GM19035 (cell line): ENCODE data around the gene RIMKLA.
A peak's percentile ranks its signal among the peaks of the same experiment; 100 is the strongest.

Experiments
- ATAC-seq: cut with Tn5 transposase; IDR thresholded peaks from one replicate; pipeline ENCODE4 v1.9.1; 2021; ENCODE audit not compliant: unreplicated experiment

Gene RIMKLA

DNA sequence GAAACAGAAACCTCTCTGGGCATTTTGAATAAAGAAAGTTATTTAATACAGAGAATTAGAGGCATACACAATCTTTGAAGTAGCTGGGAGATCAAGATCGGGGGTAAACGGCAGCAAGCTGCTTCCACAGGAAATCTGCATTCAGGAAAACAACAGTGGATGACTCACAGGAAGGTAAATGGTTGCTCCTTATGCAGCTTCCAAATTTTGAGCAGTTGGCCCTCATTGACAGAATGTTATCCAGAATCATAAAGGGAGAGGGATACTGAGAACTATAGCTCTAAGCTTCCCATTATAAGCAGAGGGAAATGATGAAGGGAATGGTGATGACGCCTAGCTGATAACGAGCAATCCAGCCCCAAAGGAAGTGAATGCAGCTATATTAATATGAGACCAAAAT, 46.6 kb downstream of the RIMKLA start:
- no peak for ATAC-seq

DNA sequence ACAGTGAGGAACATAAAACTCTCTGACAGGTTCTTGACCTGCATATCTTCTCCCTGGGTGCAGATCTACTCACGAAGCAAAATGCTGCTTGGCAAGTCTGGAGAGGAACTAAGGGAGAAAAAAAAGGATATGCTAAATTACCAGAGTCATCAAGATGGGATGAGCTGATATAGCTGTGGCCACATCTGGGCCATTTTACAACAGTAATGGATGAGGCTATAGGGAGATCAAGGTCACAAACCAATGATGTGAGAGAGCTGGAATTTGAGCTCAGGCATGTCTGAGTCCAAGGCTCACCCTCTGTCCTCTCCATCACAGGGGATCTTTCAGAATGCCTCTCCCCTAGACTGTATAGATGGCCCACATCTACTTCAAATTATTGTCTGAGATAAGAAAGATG, 49.0 kb downstream of the RIMKLA start:
- ATAC-seq: no peak

DNA sequence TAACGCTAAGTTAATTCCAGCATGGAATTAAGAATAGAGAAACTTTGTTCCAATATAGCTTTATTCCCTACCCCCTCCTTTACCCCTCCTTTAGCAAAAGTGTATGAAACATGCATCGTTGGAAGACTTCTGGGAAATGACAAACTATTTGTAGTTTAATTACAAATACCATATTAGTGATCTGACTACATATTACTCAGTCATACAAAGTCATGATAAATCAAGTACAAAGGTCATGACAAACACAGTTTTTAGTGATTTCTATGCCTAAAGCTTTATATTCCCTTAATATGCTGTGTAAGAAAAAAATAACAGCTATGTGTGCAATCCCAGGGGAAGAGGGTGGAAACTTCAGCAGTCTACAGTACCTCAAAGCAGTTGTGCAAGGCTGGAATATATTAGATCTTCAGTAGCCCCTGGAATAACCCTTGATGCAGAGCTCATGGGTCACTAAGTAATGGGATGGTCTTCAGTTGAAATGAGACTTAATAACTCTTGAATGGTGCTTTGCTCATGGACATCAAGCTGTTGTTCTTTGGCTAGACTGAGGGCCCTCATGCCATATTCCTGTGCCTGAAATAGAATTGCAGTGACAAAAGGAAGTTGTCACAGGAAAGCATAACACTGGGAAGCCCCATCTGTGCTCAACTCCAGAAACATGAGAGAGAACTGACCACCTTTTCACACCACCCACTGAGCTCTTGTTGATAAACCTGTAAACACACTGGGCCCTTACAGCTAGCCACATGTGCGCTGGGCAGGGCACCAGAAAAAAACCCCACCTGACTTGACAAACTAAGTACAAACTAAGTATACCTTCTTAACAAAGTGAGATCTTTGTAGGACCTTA, 49.9 kb downstream of the RIMKLA start:
- no peak for ATAC-seq

DNA sequence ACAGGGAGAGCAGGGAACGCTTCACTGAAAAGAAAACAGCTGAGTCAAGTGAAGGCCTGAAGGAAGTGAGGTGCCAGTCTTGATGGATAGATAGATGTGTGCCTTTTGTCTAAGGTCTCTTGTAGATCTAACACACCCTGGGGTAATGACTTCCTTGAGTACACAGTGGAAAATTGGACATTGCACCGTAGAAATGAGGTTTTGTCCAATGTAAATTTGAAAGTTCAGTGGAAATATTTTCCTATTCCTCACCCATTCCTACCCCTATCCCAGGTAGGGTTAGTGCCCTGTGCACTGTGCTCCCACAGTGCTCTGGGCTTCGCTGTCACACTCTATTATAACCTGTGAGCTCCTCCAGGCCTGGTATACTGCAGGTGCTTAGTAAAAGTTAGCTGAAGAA, 50.9 kb downstream of the RIMKLA start:
- no peak for ATAC-seq

DNA sequence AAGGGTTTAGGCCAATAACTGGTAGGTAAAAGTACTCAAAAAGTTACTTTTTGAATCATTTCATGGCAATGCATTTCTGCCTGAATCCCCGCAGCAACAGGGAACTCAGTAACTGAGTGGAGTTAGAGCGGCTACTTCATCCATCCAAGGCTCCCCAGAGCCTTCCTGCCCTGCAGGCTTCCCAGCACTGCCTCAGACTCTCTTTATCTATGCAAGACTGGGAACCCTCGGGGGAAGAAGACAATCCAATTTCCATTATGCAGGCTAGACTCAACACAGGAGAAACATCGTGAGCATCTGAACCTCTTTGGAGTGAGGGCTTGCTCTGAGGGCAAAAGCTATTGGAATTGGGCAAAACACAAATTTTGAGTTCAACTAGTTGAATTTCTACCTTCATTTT, 52.1 kb downstream of the RIMKLA start:
- ATAC-seq: no peak

DNA sequence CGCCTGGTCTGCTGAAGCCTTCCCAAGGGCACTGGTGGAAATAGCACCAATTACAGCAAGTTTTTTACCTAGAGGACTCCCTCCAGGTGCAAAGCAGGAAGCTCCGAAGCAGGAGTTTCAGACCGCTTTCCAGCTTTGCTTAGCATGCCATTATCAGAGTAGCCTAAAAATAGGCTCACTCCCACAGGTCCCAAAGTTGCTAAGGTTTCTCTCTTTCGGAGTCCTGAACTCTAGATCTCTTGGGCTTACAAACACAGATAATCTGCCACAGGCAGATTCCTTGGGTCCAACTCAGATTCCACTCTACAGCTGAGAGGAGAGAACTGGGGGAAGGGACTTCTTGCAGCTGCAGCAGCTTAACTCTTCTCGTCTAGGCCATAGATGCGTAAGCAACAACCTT, 52.8 kb downstream of the RIMKLA start:
- ATAC-seq: no peak

DNA sequence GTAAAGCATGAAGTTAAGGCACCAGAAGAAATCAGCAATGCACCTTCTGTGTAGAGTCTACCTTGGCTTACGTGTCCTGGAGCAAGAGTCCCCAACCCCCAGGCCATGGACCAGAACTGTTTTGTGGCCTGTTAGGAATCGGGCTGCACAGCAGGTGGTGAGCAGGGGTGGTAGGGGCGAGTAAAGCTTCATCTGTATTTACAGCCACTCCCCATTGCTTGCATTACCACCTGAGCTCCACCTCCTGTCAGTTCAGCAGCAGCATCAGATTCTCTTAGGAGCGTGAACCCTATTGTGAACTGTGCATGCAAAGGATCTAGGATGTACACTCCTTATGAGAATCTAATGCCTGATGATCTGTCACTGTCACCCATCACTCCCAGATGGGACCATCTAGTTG, 53.7 kb downstream of the RIMKLA start:
- no peak for ATAC-seq

DNA sequence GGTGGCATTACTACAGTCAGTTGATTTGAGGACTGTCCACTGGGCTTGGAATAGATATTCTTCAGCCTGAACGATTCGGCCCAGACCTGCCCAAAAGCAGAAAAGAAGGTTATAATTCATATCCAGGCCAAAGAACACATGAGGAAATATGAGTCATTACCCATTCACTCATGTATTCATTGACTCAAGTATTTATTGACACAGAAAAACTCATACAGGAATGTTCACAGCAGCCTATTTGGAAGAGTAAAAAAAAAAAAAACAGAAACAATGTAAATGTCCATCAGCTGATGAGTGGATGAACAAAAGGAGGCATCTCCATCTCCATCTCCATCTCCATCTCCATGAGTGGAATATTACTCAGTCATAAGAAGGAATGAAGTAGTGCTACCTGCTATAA, 59.3 kb downstream of the RIMKLA start:
- ATAC-seq: no peak

DNA sequence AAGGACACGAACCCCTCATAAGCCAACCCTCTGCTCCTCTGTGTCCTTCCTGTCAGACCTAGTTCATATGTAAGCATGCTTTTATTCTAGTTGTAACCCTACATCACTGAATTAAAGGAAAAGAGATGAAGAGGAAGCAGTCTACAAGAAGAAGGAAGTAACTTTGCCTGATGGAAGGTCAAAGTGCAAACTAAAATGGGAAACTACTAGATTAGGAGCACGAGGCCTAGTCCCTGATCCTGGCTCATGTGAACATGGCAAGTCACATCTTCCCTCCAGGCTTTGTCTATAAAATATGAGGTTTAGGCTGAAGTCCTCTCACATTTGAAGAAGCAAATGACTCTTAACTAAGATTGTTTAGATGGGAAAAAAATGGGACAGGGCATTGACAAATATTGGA, 62.1 kb downstream of the RIMKLA start:
- ATAC-seq: no peak

DNA sequence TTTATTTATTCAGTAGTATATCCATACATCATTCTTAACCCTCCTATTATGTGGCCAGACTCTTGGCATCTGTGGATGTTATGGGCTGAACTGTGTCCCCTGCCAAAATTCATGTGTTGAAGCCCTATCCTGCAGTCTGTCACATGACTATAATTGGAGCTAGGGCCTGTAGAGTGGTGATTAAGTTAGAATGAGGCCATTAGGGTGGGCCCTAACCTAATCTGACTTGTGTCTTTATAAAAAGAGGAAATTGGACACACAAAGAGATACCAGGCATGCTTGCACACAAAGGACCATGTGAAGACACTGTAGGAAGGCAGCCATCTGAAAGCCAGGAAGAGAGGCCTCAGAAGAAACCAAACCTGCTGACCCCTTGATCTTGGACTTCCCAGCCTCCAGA, 68.7 kb downstream of the RIMKLA start:
- ATAC-seq: no peak

DNA sequence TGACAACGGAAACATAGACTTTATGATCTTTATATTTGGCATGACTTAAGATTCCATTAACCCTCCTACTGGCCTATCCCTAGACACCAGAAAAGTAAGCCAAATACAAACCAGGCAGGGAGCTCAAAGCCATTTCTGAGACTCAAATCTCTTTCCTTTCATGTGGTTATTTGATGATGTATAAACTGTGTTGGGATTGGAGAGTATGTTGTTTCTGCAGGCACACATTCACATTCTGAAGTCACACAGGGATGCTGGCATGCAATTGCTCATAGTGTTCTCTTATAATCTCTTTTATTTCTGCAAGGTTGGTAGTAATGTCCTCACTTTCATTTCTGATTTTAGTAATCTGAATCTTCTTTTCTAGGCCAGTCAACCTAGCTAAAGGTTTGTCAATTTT, 69.5 kb downstream of the RIMKLA start:
- ATAC-seq: no peak

DNA sequence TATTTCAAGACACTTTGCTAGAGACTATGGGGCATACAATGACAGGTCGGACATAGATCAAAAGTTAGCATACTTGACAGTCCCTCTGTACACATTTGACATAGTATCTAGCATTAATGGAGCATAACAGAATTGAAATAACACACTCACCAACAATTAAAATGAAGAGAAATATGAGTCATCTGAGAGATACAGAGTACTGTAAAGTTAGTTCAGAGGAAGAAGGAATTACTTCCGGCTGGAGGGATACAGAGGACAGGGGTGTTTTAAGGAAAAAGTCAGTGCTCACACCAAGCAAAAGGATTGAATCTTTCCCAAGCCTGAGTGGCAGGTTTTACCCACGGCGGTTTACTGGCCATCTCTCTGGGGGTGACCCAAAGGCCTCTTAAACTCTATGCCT, 72.8 kb downstream of the RIMKLA start:
- ATAC-seq: no peak

DNA sequence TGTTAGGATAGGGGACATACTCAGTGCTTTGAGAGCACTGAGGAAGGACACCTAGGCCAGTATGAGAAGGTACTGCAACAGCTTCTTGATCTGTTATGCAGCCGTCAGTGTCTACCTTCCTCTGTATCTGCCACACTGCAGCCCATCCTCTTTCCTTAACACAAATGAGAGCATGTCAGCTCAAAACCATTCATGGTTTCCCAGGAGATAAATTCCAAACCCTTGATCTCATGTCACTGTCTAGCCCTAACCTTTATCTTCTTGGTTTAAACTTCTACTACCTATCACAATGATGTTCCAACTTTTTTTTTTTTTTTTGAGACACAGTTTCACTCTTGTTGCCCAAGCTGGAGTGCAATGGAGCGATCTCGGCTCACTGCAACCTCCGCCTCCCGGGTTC, 73.8 kb downstream of the RIMKLA start:
- no peak for ATAC-seq

DNA sequence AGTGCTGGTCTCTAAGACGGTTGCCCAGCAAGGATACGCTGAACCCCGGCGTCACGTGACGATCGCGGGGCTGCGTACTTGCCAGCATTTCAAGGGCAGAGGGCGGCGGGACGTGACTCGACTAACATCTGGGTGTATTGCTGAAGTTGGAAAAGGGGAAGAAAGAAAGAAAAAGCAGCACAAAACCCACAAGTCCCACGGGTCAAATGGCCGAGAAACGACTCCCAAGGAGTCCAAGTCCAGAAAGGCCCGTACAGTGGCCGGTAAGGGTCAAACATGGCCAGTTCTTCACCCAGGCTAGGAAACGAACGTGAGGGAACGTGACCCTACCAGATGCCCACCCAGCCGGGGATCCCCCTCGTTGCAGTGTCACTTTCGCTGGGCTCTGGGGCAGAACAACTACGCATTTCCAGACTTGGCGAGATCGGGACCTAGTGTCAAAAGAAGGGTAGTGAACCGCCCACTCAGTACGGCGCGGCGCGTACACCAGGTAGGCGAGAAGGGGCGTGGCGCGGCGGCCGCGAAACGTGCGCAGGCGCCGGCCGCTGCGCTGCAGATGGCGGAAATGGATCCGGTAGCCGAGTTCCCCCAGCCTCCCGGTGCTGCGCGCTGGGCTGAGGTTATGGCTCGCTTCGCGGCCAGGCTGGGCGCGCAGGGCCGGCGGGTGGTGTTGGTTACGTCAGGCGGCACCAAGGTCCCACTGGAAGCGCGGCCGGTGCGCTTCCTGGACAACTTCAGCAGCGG, 75.6 kb downstream of the RIMKLA start, which contains the start of the genes PPCS and ZMYND12:
TSS of gene PPCS (plus strand) at position 534 of the 744 bp plus-strand sequence. CDS start at position 557, 23 bp downstream.
TSS of gene ZMYND12 (minus strand) at position 13 of the 744 bp plus-strand sequence. CDS start 25 bp downstream, outside the sequence.
- peak; percentile 85 for ATAC-seq

DNA sequence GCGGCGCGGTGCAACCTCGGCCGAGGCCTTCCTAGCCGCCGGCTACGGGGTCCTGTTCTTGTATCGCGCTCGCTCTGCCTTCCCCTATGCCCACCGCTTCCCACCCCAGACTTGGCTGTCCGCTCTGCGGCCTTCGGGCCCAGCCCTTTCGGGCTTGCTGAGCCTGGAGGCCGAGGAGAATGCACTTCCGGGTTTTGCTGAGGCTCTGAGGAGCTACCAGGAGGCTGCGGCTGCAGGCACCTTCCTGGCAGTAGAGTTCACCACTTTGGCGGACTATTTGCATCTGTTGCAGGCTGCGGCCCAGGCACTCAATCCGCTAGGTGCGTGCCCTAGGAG, 76.1 kb downstream of the RIMKLA start:
- peak; percentile 61 for ATAC-seq

DNA sequence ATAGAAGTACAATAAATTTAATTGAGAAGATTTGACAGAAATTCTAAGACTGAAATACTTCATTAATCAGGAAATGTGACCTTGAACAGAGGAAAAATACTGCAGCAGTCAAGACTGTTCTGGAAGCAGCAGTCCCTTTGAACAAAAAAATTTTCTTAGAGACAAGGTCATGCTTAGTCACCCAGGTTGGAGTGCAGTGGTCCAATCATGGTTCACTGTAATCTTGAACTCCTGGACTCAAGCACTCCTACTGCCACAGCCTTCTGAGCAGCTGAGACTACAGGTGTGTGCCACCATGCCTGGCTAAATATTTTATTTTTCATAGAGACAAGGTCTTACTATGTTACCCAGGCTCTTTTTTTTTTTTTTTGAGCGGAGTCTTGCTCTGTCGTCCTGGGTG, 80.6 kb downstream of the RIMKLA start:
- ATAC-seq: no peak

DNA sequence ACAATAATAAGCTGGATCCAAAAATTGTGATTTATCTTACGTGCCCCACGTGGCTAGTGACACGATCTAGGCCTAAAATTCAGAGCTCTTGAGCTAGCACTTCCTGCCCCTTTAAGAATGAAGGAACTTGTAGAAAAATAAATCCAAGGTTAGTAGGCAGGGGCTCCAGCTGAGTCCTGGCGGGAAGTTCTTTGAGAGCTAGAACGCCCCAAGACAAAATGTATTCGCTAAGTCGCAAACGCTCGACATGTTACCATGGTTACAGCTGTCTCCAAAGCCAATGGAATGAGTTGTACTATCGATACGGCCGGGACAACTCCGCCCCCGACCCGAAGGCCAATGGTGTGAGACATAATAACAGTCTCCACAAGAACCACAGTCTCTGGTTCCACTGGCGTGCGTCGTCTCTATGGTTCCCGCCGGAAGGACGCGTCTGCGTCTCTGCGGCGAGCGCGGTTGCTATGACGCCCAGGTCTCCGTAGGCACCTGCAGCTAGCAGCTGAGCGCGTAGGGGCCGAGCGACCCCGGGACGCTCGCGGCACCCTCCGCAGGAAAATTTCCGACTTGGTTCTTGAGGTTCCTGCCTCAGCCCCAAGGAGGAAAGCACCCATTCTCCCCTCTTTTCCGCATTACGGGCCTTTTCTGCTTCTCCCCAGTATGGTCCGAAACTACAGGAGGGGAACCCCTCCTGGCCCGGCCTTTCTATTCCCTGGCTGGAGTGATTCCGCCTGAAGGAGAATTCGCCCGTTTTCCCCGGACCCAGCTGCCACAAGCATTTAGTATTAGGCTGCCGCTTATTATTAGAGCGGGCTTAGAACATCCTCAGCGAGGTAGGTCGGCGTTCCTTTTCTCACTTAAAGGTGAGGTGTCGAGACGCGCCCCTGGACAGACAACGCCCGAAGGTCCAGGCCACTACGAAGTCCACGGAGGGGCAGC, 82.5 kb downstream of the RIMKLA start, which contains the start of gene CCDC30:
TSS of gene CCDC30 (plus strand) at position 459 of the 936 bp plus-strand sequence. CDS start 17,266 bp downstream, outside the sequence.
- ATAC-seq: peak; percentile 99

DNA sequence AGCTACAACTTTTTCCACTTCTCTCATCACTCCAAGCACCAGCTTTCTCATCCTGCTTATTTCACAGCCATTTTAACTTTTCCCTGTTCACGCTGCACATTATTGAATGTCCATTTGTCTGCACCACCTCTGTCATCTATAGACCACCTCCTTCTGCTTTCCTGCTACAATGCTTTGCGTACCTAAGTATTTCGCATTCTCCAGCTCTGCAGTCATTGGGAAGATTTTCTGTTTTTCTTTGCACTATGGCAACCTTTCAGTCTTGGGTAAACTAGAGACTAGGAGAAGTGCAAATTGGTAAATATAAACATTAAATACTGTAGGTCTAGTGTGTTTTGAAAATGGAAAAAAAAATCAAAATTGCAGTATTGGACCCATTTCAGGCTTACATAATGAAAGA, 83.3 kb downstream of the RIMKLA start:
- no peak for ATAC-seq

DNA sequence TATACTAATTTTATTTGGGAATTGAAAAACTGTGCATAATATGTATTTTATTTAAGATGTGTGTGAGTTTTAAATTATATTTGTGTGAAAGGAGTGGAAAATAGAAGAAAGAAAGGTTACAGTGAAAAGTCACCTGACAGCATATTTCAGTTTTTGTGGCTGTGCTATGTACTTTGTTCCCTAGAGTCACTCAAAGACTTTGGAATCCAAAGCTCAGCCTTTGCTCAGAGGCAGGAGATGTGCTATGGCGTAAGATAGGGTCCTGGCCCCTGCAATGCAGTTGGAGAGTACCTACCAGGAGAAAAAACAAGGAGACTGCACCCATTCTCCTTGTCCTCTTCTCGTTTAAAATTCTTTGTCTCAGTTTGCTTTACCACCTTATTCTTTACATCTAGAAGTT, 85.4 kb downstream of the RIMKLA start:
- ATAC-seq: no peak

DNA sequence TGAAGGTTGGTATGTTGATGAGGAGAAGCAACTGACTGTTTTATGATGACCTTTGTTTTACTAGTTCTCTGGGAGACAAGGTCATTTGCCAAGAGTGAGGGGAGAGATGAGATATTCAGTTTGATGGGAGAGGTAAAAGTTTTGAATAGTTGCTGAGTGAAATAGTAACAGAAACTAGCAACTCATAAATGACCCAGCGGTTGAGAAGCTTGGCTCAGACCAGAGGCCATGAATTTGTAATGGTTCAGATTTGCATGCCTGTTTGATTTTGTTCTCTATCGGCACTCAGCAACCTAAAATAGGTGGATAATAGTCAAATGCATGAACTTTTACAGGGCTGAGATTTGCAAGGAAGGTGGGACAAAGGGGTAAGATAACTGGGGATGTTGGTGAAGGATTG, 89.1 kb downstream of the RIMKLA start:
- no peak for ATAC-seq
